COLO668 (cell line): Measurements from ENCODE around the gene TXK.
A peak's percentile ranks its signal among the peaks of the same experiment; 100 is the strongest.
"Not testable (repeated sequence)": the region's sequence is repeated elsewhere in the genome, so short reads cannot be mapped to it uniquely, and the experiment has no call there.

Experiments
- DNase-seq: peaks from one replicate; lab custom pipeline; 2025; ENCODE audit not compliant: unreplicated experiment; lab: John Stamatoyannopoulos, UW

Gene TXK

DNA sequence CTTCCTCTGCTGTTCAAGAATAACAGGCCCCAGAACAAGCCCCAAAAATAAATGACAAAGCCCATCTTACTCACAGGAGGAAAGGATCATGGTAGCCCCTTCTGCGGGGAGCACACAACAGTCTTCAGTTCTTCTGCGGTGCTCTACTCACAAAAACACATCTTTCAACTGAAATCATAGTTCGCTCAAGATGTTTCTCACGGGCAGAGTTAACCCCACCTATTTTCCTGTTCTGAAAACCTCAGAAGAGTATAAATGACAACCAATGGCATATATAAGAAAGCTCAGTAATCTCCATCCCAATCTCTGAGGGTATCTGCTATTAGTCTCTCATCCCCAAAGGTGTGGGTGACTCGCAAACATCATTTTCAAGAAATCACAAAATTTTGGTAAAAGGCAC lies at the start of gene TXK:
TSS of gene TXK (minus strand) at position 170 of the 400 bp plus-strand sequence. CDS start at position 90, 80 bp downstream.
- no peak for DNase-seq

GRCh38 chr4:48180234-48180633 lies 46.2 kb upstream of the TXK start:
- DNase-seq, result no peak

GRCh38 chr4:48178931-48179330 lies 44.9 kb upstream of the TXK start:
- DNase-seq, result peak; percentile 80

DNA sequence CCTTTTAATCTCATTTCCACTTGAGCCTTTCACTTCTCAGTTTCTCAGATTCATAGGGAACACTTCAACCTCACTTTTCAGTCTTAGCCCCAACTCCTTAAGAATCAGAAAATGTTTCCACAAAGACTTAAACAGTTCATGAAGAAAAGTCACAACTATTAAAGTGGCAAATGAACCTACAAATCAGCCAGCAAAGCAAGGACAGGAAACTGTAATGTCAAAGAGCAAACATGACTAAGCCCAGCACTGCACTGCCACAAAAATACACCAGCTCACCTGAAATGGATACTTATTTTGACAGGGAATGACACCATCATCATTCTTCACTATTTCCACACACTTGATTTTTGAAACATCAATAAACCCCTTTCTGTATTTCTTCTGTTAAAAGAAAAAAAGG lies 41.8 kb upstream of the TXK start:
- no peak for DNase-seq

GRCh38 chr4:48175328-48175727 lies 41.3 kb upstream of the TXK start:
- no peak for DNase-seq

GRCh38 chr4:48173056-48173991 lies 39.3 kb upstream of the TXK start:
- DNase-seq, result peak; percentile 9

DNA sequence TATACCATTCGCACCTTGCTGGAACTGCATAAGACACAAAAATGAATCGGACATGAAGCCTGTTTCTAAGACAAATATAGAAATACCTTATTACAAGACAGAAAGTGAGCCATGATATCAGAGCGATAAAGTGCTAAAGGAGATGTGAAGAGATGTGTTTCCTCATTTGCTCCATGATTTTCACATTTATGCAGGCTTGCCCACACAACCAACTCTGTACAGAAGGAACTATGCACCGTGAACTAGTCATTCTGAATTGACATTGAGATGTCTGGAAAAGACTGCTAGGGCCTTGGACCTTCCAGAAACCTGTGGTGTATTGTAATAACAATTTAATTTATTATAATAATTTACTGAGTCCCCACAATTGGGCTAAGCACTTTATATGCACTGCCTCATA lies 38.6 kb upstream of the TXK start:
- DNase-seq, result no peak

DNA sequence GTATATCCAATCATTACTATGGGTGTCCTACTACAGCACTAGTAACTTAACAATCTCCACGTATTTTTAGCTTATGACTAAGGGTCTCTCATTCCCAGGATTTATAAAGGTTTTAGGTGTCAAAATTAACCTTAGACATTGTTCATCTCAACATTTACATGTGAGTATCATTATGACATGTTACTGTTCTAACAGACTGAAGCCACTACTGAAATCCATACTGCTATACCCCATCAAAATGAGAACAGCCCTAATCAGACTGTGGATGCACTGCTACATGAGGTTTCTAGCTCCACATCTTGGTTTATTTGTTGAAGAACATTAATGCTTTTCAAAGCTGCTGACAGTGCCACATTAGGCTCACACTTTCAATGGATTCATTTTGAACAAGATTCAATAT lies 35.6 kb upstream of the TXK start:
- DNase-seq, result no peak

- no peak for DNase-seq
Observed at GRCh38 chr4:48167538-48168263, 33.7 kb upstream of the TXK start.

- DNase-seq, result not testable (repeated sequence)
Observed at GRCh38 chr4:48164561-48164960, 30.5 kb upstream of the TXK start.

DNA sequence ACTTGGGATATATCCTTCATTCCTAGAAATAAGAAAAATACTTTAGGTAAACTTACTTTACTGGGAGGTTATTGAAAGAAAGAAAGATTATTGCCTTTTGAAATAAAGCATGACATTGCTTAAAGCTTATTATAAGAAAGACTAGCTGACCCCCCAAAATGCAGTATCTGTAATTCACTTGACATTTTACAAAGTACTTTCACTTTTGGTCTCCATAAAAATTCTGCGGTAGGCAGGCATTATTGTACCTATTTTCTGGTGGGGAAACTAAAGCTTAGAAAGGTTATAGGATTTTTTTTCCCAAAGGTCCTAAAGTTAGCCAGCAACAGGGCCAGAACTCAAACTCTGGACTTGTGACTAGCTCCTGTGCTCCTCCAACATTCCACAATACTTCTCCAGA lies 29.7 kb upstream of the TXK start:
- no peak for DNase-seq

DNA sequence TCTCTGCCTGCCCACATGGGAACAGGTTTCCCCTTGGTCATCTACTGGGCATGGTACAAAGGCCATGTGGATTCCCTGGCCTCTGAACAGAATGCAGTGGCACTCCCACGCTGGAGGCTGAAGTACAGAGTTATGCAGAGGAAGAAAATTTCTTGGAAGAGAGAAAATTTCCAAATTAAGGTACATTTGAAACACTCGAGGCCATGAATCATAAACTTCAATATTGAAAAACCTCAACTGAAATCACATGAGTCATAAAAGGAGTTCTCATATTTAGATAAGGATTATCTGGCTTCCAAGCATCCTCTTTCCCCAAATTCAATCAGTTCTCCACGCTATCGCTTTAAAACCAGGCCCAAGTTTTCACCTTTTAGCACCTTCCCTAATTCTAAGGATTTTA lies 28.1 kb upstream of the TXK start:
- no peak for DNase-seq

DNA sequence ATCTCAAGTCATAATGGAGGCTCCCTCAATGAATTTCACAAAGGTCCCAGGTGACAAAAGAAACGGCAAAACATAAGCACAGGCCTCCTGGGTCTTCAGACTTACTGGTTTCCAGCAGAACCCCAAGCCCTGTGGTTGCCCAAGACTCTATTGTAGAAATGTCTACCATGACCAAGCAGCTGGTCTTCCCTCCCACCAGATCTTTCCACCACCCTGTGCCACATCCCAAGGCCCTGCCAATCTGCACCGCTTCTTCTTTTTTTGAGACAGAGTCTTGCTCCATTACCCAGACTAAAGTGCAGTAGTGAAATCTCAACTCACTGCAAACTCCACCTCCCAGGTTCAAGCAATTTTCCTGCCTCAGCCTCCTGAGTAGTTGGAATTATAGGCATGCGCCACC lies 23.2 kb upstream of the TXK start:
- no peak for DNase-seq

GRCh38 chr4:48156423-48156822 lies 22.4 kb upstream of the TXK start:
- no peak for DNase-seq

- no peak for DNase-seq
Observed at GRCh38 chr4:48153791-48154550, 19.9 kb upstream of the TXK start.

DNA sequence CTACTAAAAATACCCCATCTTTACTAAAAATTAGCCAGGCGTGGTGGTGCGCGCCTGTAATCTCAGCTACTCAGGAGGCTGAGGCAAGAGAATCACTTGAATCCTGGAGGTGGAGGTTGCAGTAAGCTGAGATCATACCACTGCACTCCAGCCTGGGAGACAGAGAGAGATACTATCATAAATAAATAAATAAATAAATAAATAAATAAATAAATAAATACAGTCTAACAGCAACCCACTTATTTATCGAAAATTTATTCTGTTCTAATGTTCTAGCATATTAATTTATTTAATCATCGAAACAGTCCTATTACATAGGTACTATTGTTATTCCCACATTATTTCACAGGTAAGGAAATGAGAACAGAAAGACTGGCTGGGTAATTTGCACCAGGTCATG lies 18.2 kb upstream of the TXK start:
- no peak for DNase-seq

GRCh38 chr4:48149827-48150370 lies 15.8 kb upstream of the TXK start:
- no peak for DNase-seq

- DNase-seq, result no peak
Observed at GRCh38 chr4:48147621-48148020, 13.6 kb upstream of the TXK start.

DNA sequence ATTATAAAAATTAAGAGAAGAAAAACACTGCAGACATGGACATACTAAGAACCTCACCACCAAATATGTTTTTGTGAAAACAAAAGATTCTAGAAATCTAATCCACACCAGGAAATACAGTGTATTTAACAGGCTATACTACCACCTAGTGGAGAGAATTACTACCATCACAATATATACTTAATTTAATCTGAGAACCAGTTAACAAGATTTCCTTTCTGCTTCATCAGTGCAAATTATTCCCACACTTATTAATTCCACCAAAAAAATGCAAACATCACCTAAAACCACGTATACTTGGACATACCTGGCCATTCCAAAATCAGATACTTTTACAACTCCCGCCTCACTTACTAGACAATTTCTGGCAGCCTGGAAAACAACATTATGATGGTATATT lies 7.0 kb upstream of the TXK start:
- DNase-seq, result no peak

- no peak for DNase-seq
Observed at GRCh38 chr4:48139691-48140090, 5.6 kb upstream of the TXK start.

- DNase-seq, result no peak
Observed at GRCh38 chr4:48138936-48139335, 4.9 kb upstream of the TXK start.
